ENCODE measurements around the gene DDX53.

GRCh38 chrX:23013366-23013765 is 13.6 kb downstream of the DDX53 start:
- no peak for TF ChIP-seq BHLHE40 (IDR thresholded peaks at IDR 0.05; ENCODE audit: borderline replicate concordance)
- no peak for TF ChIP-seq FOXM1 (IDR thresholded peaks at IDR 0.05; ENCODE audit: borderline replicate concordance)
- TF ChIP-seq FOXK2 (IDR thresholded peaks at IDR 0.05), result no peak
- no peak for TF ChIP-seq ELF4 (IDR thresholded peaks at IDR 0.05)

All from HEK293T (cell line).